ENCODE results near the gene HOXA7. TPM values are rescaled to one million over a fixed set of nuclear protein-coding genes. Genes with fewer than 3 reads are reported as not detected.

The HOXA7 gene
- total and polyA plus RNA-seq, 10 of the 15 experiments (the other 5 are each of a cell fraction or from before 2014, with no cell fraction given) = not detected

MicroRNA genes within 50 kb of the gene (microRNA counts, 767-probe panel; counts per million panel counts)
- microRNA hsa-miR-196b-5p = 977 counts per million, percentile 26 among the panel's probes with 10 or more counts

Small RNAs within 50 kb of the gene (microRNA-seq; reads per million reads assigned to microRNA genes)
- gene MIR196B = 0.75 reads per million

Small RNAs within 50 kb of the gene (small RNA-seq; reads per million reads assigned to genes)
- gene AC004080.5 = not detected
- not detected for gene RF02140
- gene RF02141 = not detected

Other genes with a start within 250 kb of the HOXA7 start
Only the 7 nearest of the 11 such genes appear.
- not detected in 2 replicates for gene HOXA4, start 25.9 kb downstream of the HOXA7 start, total RNA-seq (2014; rRNA removed)
- gene HOXA4, start 25.9 kb downstream of the HOXA7 start, total RNA-seq (2014; rRNA removed; fragmentation: Illumina TruSeq; extraction: Trizol) = not detected in 2 replicates
- not detected in 2 replicates for gene HOXA4, start 25.9 kb downstream of the HOXA7 start, total RNA-seq (2021)
- 0.07 and 0.26 TPM in 2 replicates for gene HOXA4, start 25.9 kb downstream of the HOXA7 start, polyA plus RNA-seq (2011; rRNA removed)
- gene HOXA4, start 25.9 kb downstream of the HOXA7 start, polyA plus RNA-seq (2014; fragmentation: Illumina TruSeq; extraction: Trizol) = not detected in 2 replicates
- not detected for gene HOXA4, start 25.9 kb downstream of the HOXA7 start, polyA plus RNA-seq (2014; fragmentation: Nextera tagmentation; extraction: Ambion mirVana)
- not detected in 2 replicates for gene HOXA4, start 25.9 kb downstream of the HOXA7 start, polyA plus RNA-seq (2014; rRNA removed)
- gene HOXA4, start 25.9 kb downstream of the HOXA7 start, polyA plus RNA-seq (2016; fragmentation: Nextera tagmentation; extraction: Ambion mirVana) = not detected
- not detected in 2 replicates for gene HOXA5, start 13.0 kb downstream of the HOXA7 start, total RNA-seq (2014; rRNA removed)
- gene HOXA5, start 13.0 kb downstream of the HOXA7 start, total RNA-seq (2014; rRNA removed; fragmentation: Illumina TruSeq; extraction: Trizol) = not detected in 2 replicates
- gene HOXA5, start 13.0 kb downstream of the HOXA7 start, total RNA-seq (2021) = 0.13 TPM in 1 of 2 replicates, not detected in the other
- 0.05 and 0.29 TPM in 2 replicates for gene HOXA5, start 13.0 kb downstream of the HOXA7 start, polyA plus RNA-seq (2011; rRNA removed)
- not detected in 2 replicates for gene HOXA5, start 13.0 kb downstream of the HOXA7 start, polyA plus RNA-seq (2014; fragmentation: Illumina TruSeq; extraction: Trizol)
- gene HOXA5, start 13.0 kb downstream of the HOXA7 start, polyA plus RNA-seq (2014; fragmentation: Nextera tagmentation; extraction: Ambion mirVana) = not detected
- gene HOXA5, start 13.0 kb downstream of the HOXA7 start, polyA plus RNA-seq (2014; rRNA removed) = not detected in 2 replicates
- gene HOXA5, start 13.0 kb downstream of the HOXA7 start, polyA plus RNA-seq (2016; fragmentation: Nextera tagmentation; extraction: Ambion mirVana) = not detected
- gene HOXA6, start 8.9 kb downstream of the HOXA7 start, total RNA-seq (2014; rRNA removed) = not detected in 2 replicates
- not detected in 2 replicates for gene HOXA6, start 8.9 kb downstream of the HOXA7 start, total RNA-seq (2014; rRNA removed; fragmentation: Illumina TruSeq; extraction: Trizol)
- gene HOXA6, start 8.9 kb downstream of the HOXA7 start, total RNA-seq (2021) = not detected in 2 replicates
- 0.08 TPM in 1 of 2 replicates, not detected in the other for gene HOXA6, start 8.9 kb downstream of the HOXA7 start, polyA plus RNA-seq (2011; rRNA removed)
- gene HOXA6, start 8.9 kb downstream of the HOXA7 start, polyA plus RNA-seq (2014; fragmentation: Illumina TruSeq; extraction: Trizol) = not detected in 2 replicates
- not detected for gene HOXA6, start 8.9 kb downstream of the HOXA7 start, polyA plus RNA-seq (2014; fragmentation: Nextera tagmentation; extraction: Ambion mirVana)
- not detected in 2 replicates for gene HOXA6, start 8.9 kb downstream of the HOXA7 start, polyA plus RNA-seq (2014; rRNA removed)
- not detected for gene HOXA6, start 8.9 kb downstream of the HOXA7 start, polyA plus RNA-seq (2016; fragmentation: Nextera tagmentation; extraction: Ambion mirVana)
- gene HOXA3, start 4.1 kb downstream of the HOXA7 start, total RNA-seq (2014; rRNA removed) = not detected in 2 replicates
- not detected in 2 replicates for gene HOXA3, start 4.1 kb downstream of the HOXA7 start, total RNA-seq (2014; rRNA removed; fragmentation: Illumina TruSeq; extraction: Trizol)
- 0.08 TPM in 1 of 2 replicates, not detected in the other for gene HOXA3, start 4.1 kb downstream of the HOXA7 start, total RNA-seq (2021)
- gene HOXA3, start 4.1 kb downstream of the HOXA7 start, polyA plus RNA-seq (2011; rRNA removed) = 0.05 and 0.13 TPM in 2 replicates
- gene HOXA3, start 4.1 kb downstream of the HOXA7 start, polyA plus RNA-seq (2014; fragmentation: Illumina TruSeq; extraction: Trizol) = not detected in 2 replicates
- gene HOXA3, start 4.1 kb downstream of the HOXA7 start, polyA plus RNA-seq (2014; fragmentation: Nextera tagmentation; extraction: Ambion mirVana) = not detected
- not detected in 2 replicates for gene HOXA3, start 4.1 kb downstream of the HOXA7 start, polyA plus RNA-seq (2014; rRNA removed)
- gene HOXA3, start 4.1 kb downstream of the HOXA7 start, polyA plus RNA-seq (2016; fragmentation: Nextera tagmentation; extraction: Ambion mirVana) = not detected
- not detected in 2 replicates for gene HOXA9, start 8.9 kb upstream of the HOXA7 start, total RNA-seq (2014; rRNA removed)
- gene HOXA9, start 8.9 kb upstream of the HOXA7 start, total RNA-seq (2014; rRNA removed; fragmentation: Illumina TruSeq; extraction: Trizol) = not detected in 2 replicates
- not detected in 2 replicates for gene HOXA9, start 8.9 kb upstream of the HOXA7 start, total RNA-seq (2021)
- not detected in 2 replicates for gene HOXA9, start 8.9 kb upstream of the HOXA7 start, polyA plus RNA-seq (2011; rRNA removed)
- gene HOXA9, start 8.9 kb upstream of the HOXA7 start, polyA plus RNA-seq (2014; fragmentation: Illumina TruSeq; extraction: Trizol) = not detected in 2 replicates
- not detected for gene HOXA9, start 8.9 kb upstream of the HOXA7 start, polyA plus RNA-seq (2014; fragmentation: Nextera tagmentation; extraction: Ambion mirVana)
- not detected in 2 replicates for gene HOXA9, start 8.9 kb upstream of the HOXA7 start, polyA plus RNA-seq (2014; rRNA removed)
- not detected for gene HOXA9, start 8.9 kb upstream of the HOXA7 start, polyA plus RNA-seq (2016; fragmentation: Nextera tagmentation; extraction: Ambion mirVana)
- gene HOXA10, start 17.6 kb upstream of the HOXA7 start, total RNA-seq (2014; rRNA removed) = not detected in 2 replicates
- not detected in 2 replicates for gene HOXA10, start 17.6 kb upstream of the HOXA7 start, total RNA-seq (2014; rRNA removed; fragmentation: Illumina TruSeq; extraction: Trizol)
- not detected in 2 replicates for gene HOXA10, start 17.6 kb upstream of the HOXA7 start, total RNA-seq (2021)
- gene HOXA10, start 17.6 kb upstream of the HOXA7 start, polyA plus RNA-seq (2011; rRNA removed) = not detected in 2 replicates
- not detected in 2 replicates for gene HOXA10, start 17.6 kb upstream of the HOXA7 start, polyA plus RNA-seq (2014; fragmentation: Illumina TruSeq; extraction: Trizol)
- gene HOXA10, start 17.6 kb upstream of the HOXA7 start, polyA plus RNA-seq (2014; fragmentation: Nextera tagmentation; extraction: Ambion mirVana) = not detected
- gene HOXA10, start 17.6 kb upstream of the HOXA7 start, polyA plus RNA-seq (2014; rRNA removed) = not detected in 2 replicates
- not detected for gene HOXA10, start 17.6 kb upstream of the HOXA7 start, polyA plus RNA-seq (2016; fragmentation: Nextera tagmentation; extraction: Ambion mirVana)
- gene HOXA11, start 28.6 kb upstream of the HOXA7 start, total RNA-seq (2014; rRNA removed) = not detected in 2 replicates
- gene HOXA11, start 28.6 kb upstream of the HOXA7 start, total RNA-seq (2014; rRNA removed; fragmentation: Illumina TruSeq; extraction: Trizol) = not detected in 2 replicates
- not detected in 2 replicates for gene HOXA11, start 28.6 kb upstream of the HOXA7 start, total RNA-seq (2021)
- gene HOXA11, start 28.6 kb upstream of the HOXA7 start, polyA plus RNA-seq (2011; rRNA removed) = not detected in 2 replicates
- gene HOXA11, start 28.6 kb upstream of the HOXA7 start, polyA plus RNA-seq (2014; fragmentation: Illumina TruSeq; extraction: Trizol) = not detected in 2 replicates
- not detected for gene HOXA11, start 28.6 kb upstream of the HOXA7 start, polyA plus RNA-seq (2014; fragmentation: Nextera tagmentation; extraction: Ambion mirVana)
- not detected in 2 replicates for gene HOXA11, start 28.6 kb upstream of the HOXA7 start, polyA plus RNA-seq (2014; rRNA removed)
- gene HOXA11, start 28.6 kb upstream of the HOXA7 start, polyA plus RNA-seq (2016; fragmentation: Nextera tagmentation; extraction: Ambion mirVana) = not detected